ENCODE data around the gene ZDHHC6. TPM values are rescaled to one million over a fixed set of nuclear protein-coding genes. Genes with fewer than 3 reads are reported as not detected.

ZDHHC6 gene
- total RNA-seq, 3 donors from 2014 or later = 33.4 to 43.6 (median 42.7) TPM

- H3K36me3 ChIP-seq (ENCODE audit: low read depth) = no peaks in the 10 kb centered on the region
- peaks cover 52% of the 10 kb centered on the region for H3K4me1 ChIP-seq (ENCODE audit: low read depth)
- no peak for ATAC-seq
- no peak for TF ChIP-seq CTCF (IDR thresholded peaks at IDR 0.05)
- H3K4me3 ChIP-seq = no peak overlapping the region
- no peaks in the 10 kb centered on the region for H3K9me3 ChIP-seq
- DNase-seq = peak in 1 of 3 donors; percentile 28
- intact Hi-C loops (cut with DNase I, micrococcal nuclease) = no loop called here
Measured at GRCh38 chr10:112382515-112383235, 64.0 kb downstream of the ZDHHC6 start.

Other genes with a start within 250 kb of the ZDHHC6 start
- gene TECTB, start 163.5 kb downstream of the ZDHHC6 start, total RNA-seq = not detected
- gene ACSL5, start 72.8 kb downstream of the ZDHHC6 start, total RNA-seq = 100 to 1,000 TPM; 125 to 312 (median 258) TPM
- gene VTI1A, start 301 bp upstream of the ZDHHC6 start, total RNA-seq = 10 to 100 TPM; 36.2 to 55.9 (median 44.4) TPM